Astrocyte (in vitro differentiated cells and primary cell): ENCODE results near the gene PPP2CA. TPM values are rescaled to one million over a fixed set of nuclear protein-coding genes. Genes with fewer than 3 reads are reported as not detected.

Experiments
- DNase-seq: peaks from one replicate; pipeline ENCODE4 v3.0.0-alpha.2; 2010; ENCODE audit warnings: low read depth
- FAIRE-seq: peaks from 2 replicates; lab custom pipeline; 2011; peaks lifted over from hg19 to GRCh38; lab: Jason Lieb, UNC
- H2AFZ ChIP-seq: 2 replicates; pipeline ENCODE4 v1.6.0; 2012; ENCODE audit warnings: low read depth, low read length, inconsistent platforms
- H3K27ac ChIP-seq: 2 replicates; pipeline ENCODE4 v1.5.1; 2011; ENCODE audit warnings: low read depth, low read length, inconsistent platforms
- H3K27me3 ChIP-seq: 2 replicates; pipeline ENCODE4 v1.6.0; 2011; ENCODE audit warnings: low read length, inconsistent platforms; ENCODE audit not compliant: insufficient read depth
- H3K36me3 ChIP-seq: 2 replicates; pipeline ENCODE4 v1.5.1; 2011; ENCODE audit warnings: low read length, inconsistent platforms; ENCODE audit not compliant: insufficient read depth
- H3K4me1 ChIP-seq: 2 replicates; pipeline ENCODE4 v1.5.1; 2011; ENCODE audit warnings: low read length, inconsistent platforms; ENCODE audit not compliant: insufficient read depth
- H3K4me2 ChIP-seq: 2 replicates; pipeline ENCODE4 v1.6.0; 2012; ENCODE audit warnings: low read length, inconsistent platforms
- H3K4me3 ChIP-seq: 2 replicates; pipeline ENCODE4 v1.5.1; 2011; ENCODE audit warnings: low read depth, mild to moderate bottlenecking, low read length, inconsistent platforms; ENCODE audit not compliant: insufficient read depth
- H3K79me2 ChIP-seq: 2 replicates; pipeline ENCODE4 v1.6.0; 2012; ENCODE audit warnings: mild to moderate bottlenecking, low read length, inconsistent platforms; ENCODE audit not compliant: insufficient read depth
- H3K9ac ChIP-seq: 2 replicates; pipeline ENCODE4 v1.6.0; 2012; ENCODE audit warnings: mild to moderate bottlenecking, low read length, inconsistent platforms
- H3K9me3 ChIP-seq: 2 replicates; pipeline ENCODE4 v1.5.1; 2012; ENCODE audit warnings: low read depth, mild to moderate bottlenecking, low read length, inconsistent platforms; ENCODE audit not compliant: insufficient read depth
- H4K20me1 ChIP-seq: 2 replicates; pipeline ENCODE4 v1.6.0; 2012; ENCODE audit warnings: low read length, inconsistent platforms; ENCODE audit not compliant: insufficient read depth
- H3K27ac Mint-ChIP-seq: one replicate; pipeline ENCODE4 v1.8.0; 2021; ENCODE audit warnings: mild to moderate bottlenecking, mixed read lengths; ENCODE audit not compliant: unreplicated experiment
- H3K27me3 Mint-ChIP-seq: one replicate; pipeline ENCODE4 v1.8.0; 2021; ENCODE audit warnings: low read depth, mixed read lengths; ENCODE audit not compliant: unreplicated experiment
- H3K36me3 Mint-ChIP-seq: one replicate; pipeline ENCODE4 v1.8.0; 2021; ENCODE audit warnings: low read depth, mixed read lengths; ENCODE audit not compliant: unreplicated experiment
- H3K4me1 Mint-ChIP-seq: one replicate; pipeline ENCODE4 v1.8.0; 2021; ENCODE audit warnings: low read depth, mixed read lengths; ENCODE audit not compliant: unreplicated experiment
- H3K4me3 Mint-ChIP-seq: one replicate; pipeline ENCODE4 v1.8.0; 2021; ENCODE audit warnings: mild to moderate bottlenecking, moderate library complexity, mixed read lengths; ENCODE audit not compliant: unreplicated experiment
- H3K9me3 Mint-ChIP-seq: one replicate; pipeline ENCODE4 v1.8.0; 2021; ENCODE audit warnings: mild to moderate bottlenecking, mixed read lengths; ENCODE audit not compliant: unreplicated experiment
- EZH2 ChIP-seq: IDR thresholded peaks from 2 replicates; pipeline ENCODE4 v1.6.1; 2012; ENCODE audit warnings: mild to moderate bottlenecking, low read length, inconsistent platforms; ENCODE audit not compliant: insufficient read depth
- total RNA-seq: library from RNA; stranded (reverse); gene quantifications from 2 replicates; pipeline ENCODE4 v1.2.1, GENCODE V29; 2021
- TF ChIP-seq, protein P1 (sequence below): IDR thresholded peaks from 2 replicates; pipeline ENCODE4 v1.5.1; 2011; ENCODE audit warnings: low read depth, mild to moderate bottlenecking, inconsistent platforms, low read length, moderate library complexity; ENCODE audit not compliant: insufficient read depth

PPP2CA gene
- total RNA-seq, 1 donor from 2014 or later: 180 TPM

DNA sequence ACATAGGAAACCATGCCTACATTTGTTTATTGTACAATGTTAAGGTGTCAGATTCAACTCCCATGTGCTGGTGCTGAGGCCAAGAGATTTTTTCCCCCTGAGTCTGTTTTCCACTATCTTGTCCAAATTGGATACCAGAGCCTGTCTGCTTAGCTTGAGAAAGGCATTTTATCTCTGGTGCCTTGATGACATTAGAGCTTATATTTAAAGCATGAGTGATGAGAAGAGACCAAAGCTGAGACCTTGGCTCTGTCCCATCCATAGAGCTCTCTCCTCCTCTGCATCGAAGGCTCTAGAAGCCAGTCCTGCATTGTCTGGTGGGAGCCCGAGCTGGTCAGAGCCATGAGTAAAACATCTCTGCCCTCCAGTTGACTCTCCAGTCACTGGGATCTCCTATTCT lies 10.4 kb upstream of the PPP2CA start:
- no peaks in the 10 kb centered on the region for H3K27me3 ChIP-seq
- Mint-ChIP-seq H3K4me3 (no peak overlapping the region), H3K36me3 (no peaks in the 10 kb centered on the region), H3K9me3 (no peaks in the 10 kb centered on the region), H3K27ac (no peak overlapping the region), H3K4me1 (peaks cover 10% of the 10 kb centered on the region), H3K27me3 (no peaks in the 10 kb centered on the region)
- no peak overlapping the region for H2AFZ ChIP-seq
- H3K9ac ChIP-seq: no peak overlapping the region
- peaks cover 8% of the 10 kb centered on the region for H3K4me1 ChIP-seq
- FAIRE-seq (no peak), DNase-seq (no peak)
- no peak overlapping the region for H3K4me2 ChIP-seq
- no peak overlapping the region for H3K4me3 ChIP-seq
- no peak overlapping the region for H3K27ac ChIP-seq
- H3K9me3 ChIP-seq: no peaks in the 10 kb centered on the region
- H4K20me1 ChIP-seq: no peaks in the 10 kb centered on the region
- no peaks in the 10 kb centered on the region for H3K36me3 ChIP-seq
- no peaks in the 10 kb centered on the region for H3K79me2 ChIP-seq
- TF ChIP-seq EZH2: no peak
- TF ChIP-seq, protein P1, sequence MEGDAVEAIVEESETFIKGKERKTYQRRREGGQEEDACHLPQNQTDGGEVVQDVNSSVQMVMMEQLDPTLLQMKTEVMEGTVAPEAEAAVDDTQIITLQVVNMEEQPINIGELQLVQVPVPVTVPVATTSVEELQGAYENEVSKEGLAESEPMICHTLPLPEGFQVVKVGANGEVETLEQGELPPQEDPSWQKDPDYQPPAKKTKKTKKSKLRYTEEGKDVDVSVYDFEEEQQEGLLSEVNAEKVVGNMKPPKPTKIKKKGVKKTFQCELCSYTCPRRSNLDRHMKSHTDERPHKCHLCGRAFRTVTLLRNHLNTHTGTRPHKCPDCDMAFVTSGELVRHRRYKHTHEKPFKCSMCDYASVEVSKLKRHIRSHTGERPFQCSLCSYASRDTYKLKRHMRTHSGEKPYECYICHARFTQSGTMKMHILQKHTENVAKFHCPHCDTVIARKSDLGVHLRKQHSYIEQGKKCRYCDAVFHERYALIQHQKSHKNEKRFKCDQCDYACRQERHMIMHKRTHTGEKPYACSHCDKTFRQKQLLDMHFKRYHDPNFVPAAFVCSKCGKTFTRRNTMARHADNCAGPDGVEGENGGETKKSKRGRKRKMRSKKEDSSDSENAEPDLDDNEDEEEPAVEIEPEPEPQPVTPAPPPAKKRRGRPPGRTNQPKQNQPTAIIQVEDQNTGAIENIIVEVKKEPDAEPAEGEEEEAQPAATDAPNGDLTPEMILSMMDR: no peak

GRCh38 chr5:134228624-134229023 lies 2.8 kb upstream of the PPP2CA start:
- H3K4me2 ChIP-seq: no peak overlapping the region
- H3K36me3 ChIP-seq: no peaks in the 10 kb centered on the region
- peaks cover 17% of the 10 kb centered on the region for H4K20me1 ChIP-seq
- no peak overlapping the region for H3K27ac ChIP-seq
- H3K27me3 Mint-ChIP-seq: no peaks in the 10 kb centered on the region
- H3K27me3 ChIP-seq: no peaks in the 10 kb centered on the region
- no peaks in the 10 kb centered on the region for H3K36me3 Mint-ChIP-seq
- H3K4me1 ChIP-seq: peaks cover 17% of the 10 kb centered on the region
- DNase-seq (no peak), FAIRE-seq (no peak)
- H3K4me3 Mint-ChIP-seq: no peak overlapping the region
- TF ChIP-seq EZH2: no peak
- TF ChIP-seq, protein P1: no peak
- no peak overlapping the region for H3K4me3 ChIP-seq
- no peak overlapping the region for H3K9ac ChIP-seq
- no peak overlapping the region for H3K27ac Mint-ChIP-seq
- H3K9me3 Mint-ChIP-seq: no peaks in the 10 kb centered on the region
- H2AFZ ChIP-seq: no peak overlapping the region
- H3K9me3 ChIP-seq: no peaks in the 10 kb centered on the region
- peaks cover 36% of the 10 kb centered on the region for H3K79me2 ChIP-seq
- H3K4me1 Mint-ChIP-seq: peaks cover under 1% of the 10 kb centered on the region

DNA sequence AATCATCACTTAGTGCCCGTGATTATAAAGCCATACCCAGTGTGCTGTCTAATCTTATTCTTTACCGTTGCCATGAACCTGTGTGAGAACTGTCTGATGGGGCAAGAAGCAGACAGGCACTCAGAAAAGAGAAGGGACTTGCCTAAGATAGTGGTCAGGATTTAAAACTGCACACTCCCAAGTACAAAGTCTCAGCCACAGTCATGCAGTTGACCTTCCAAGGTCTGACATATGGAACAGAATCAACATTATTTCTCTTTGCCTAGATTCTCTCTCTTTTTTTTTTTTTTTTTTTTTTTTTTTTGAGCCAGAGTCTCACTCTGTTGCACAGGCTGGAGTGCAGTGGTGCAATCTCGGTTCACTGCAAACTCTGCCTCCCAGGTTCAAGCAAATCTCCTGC lies 1.9 kb upstream of the PPP2CA start:
- no peak for FAIRE-seq
- no peak overlapping the region for H2AFZ ChIP-seq

More for the DNA sequence above, 1.9 kb upstream of the PPP2CA start:
- H3K4me2 ChIP-seq: no peak overlapping the region
- H3K27me3 ChIP-seq: no peaks in the 10 kb centered on the region
- H3K79me2 ChIP-seq: peaks cover 45% of the 10 kb centered on the region
- DNase-seq: no peak
- H3K36me3 Mint-ChIP-seq: no peaks in the 10 kb centered on the region
- no peak overlapping the region for H3K9ac ChIP-seq
- H3K9me3 Mint-ChIP-seq: no peaks in the 10 kb centered on the region
- peaks cover 26% of the 10 kb centered on the region for H4K20me1 ChIP-seq
- no peak overlapping the region for H3K4me3 ChIP-seq
- H3K27me3 Mint-ChIP-seq: no peaks in the 10 kb centered on the region
- TF ChIP-seq, protein P1: no peak
- no peak for TF ChIP-seq EZH2
- peaks cover 5% of the 10 kb centered on the region for H3K4me1 Mint-ChIP-seq
- H3K4me1 ChIP-seq: peaks cover 17% of the 10 kb centered on the region
- H3K27ac ChIP-seq: no peak overlapping the region
- H3K9me3 ChIP-seq: no peaks in the 10 kb centered on the region
- no peak overlapping the region for H3K27ac Mint-ChIP-seq
- peak overlapping the region; percentile 91 for H3K4me3 Mint-ChIP-seq
- H3K36me3 ChIP-seq: no peaks in the 10 kb centered on the region
